ENCODE results near the gene MESP1. TPM values are rescaled to one million over a fixed set of nuclear protein-coding genes. Genes with fewer than 3 reads are reported as not detected.

MESP1 gene
- total and polyA plus RNA-seq, 10 of the 15 experiments (the other 5 are each of a cell fraction or from before 2014, with no cell fraction given), result 0.04 to 1.1 (median 0.57) TPM; not detected in 2

DNA sequence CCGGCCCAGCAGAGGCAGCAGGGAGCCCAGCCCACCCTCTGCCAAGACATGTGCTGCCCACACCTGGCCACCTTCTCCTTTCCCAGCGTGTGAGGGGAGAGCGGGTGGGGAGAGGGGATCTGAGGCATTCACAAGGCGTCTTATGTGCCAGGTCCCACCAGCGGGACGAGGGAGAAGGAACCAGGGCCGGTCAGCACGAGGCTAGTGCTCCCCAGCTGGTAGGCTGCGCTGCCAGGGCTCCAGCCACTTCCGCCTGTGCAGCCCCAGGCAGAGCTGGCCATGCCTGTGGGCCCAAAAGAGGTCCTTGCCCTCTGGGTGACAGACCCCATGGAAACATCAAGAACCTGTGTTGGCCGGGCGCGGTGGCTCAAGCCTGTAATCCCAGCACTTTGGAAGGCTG, 5.9 kb downstream of the MESP1 start:
- ATAC-seq (no peak), FAIRE-seq (no peak), DNase-seq (ENCODE audit: low read depth, low spot score) (no peak)
- Histone ChIP-seq H3K4me1 (ENCODE audit: control insufficient read depth, insufficient read depth, low read length) (peaks cover 3% of the 10 kb centered on the region), H3K27ac (ENCODE audit: control insufficient read depth, insufficient read depth) (no peak overlapping the region), H3K4me2 (ENCODE audit: control insufficient read depth, insufficient read depth) (no peak overlapping the region), H2AFZ (ENCODE audit: control insufficient read depth, low read depth, low read length) (no peak overlapping the region), H4K20me1 (ENCODE audit: control insufficient read depth, insufficient read depth) (no peaks in the 10 kb centered on the region), H3K9ac (ENCODE audit: control insufficient read depth, insufficient read depth, low read length) (no peak overlapping the region), H3K79me2 (ENCODE audit: control insufficient read depth, insufficient read depth, low read length) (no peaks in the 10 kb centered on the region), H3K36me3 (ENCODE audit: control insufficient read depth in 2 of 2, insufficient read depth in 2 of 2, low read length in 1 of 2) (no peaks in the 10 kb centered on the region), H3K4me3 (no peak overlapping the region), H3K9me3 (replicated peaks; ENCODE audit: control insufficient read depth, insufficient read depth, low read length) (no peaks in the 10 kb centered on the region), H3K27me3 (replicated peaks in 1 of 2; ENCODE audit: control insufficient read depth in 2 of 2, insufficient read depth in 2 of 2, low read length in 1 of 2) (peaks cover 0 to 4% of the 10 kb centered on the region in 2 experiments; a peak in 2 of 4 replicates)
- in situ Hi-C loops (cut with MboI) (no loop called here), intact Hi-C loops (cut with micrococcal nuclease; ENCODE audit: unreplicated experiment) (no loop called here)
- 46% methylated on average over 12 of the region's 13 CpGs for WGBS (ENCODE audit: insufficient coverage, insufficient replicate concordance, low lambda C conversion rate, missing lambda C conversion rate)
- no peak for TF ChIP-seq KLF5 (IDR thresholded peaks at IDR 0.05; ENCODE audit: partially characterized antibody)
- TF ChIP-seq NFIC (IDR thresholded peaks at IDR 0.05; ENCODE audit: low read depth, low read length), result no peak
- no peak for TF ChIP-seq GATAD2B (conservative IDR thresholded peaks at IDR 0.05; ENCODE audit: low read depth)
- TF ChIP-seq RFX5 (IDR thresholded peaks at IDR 0.05; ENCODE audit: low read depth, low read length), result no peak
- TF ChIP-seq, protein P1, sequence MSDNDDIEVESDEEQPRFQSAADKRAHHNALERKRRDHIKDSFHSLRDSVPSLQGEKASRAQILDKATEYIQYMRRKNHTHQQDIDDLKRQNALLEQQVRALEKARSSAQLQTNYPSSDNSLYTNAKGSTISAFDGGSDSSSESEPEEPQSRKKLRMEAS (IDR thresholded peaks at IDR 0.05; ENCODE audit: low read depth, low read length), result no peak
- TF ChIP-seq MEF2A (IDR thresholded peaks at IDR 0.05; ENCODE audit: insufficient read depth, low read depth, low read length), result no peak
- no peak for TF ChIP-seq SUZ12 (IDR thresholded peaks at IDR 0.05; ENCODE audit: unreplicated experiment)
- TF ChIP-seq HDAC2 (IDR thresholded peaks at IDR 0.05), result no peak
- no peak for TF ChIP-seq CHD1 (IDR thresholded peaks at IDR 0.05; ENCODE audit: low read depth, low read length)
- no peak for TF ChIP-seq ZNF622 (IDR thresholded peaks at IDR 0.05)
- TF ChIP-seq CREB1 (IDR thresholded peaks at IDR 0.05; ENCODE audit: low read depth), result no peak
- no peak for TF ChIP-seq EGR1 (IDR thresholded peaks at IDR 0.05; ENCODE audit: borderline replicate concordance in 1 of 2, low read depth in 2 of 2, low read length in 2 of 2)
- no peak for TF ChIP-seq STAT1 (conservative IDR thresholded peaks at IDR 0.05)
- no peak for TF ChIP-seq SMC3 (IDR thresholded peaks at IDR 0.05; ENCODE audit: borderline replicate concordance, low read length)
- no TSS peak for BruUV-seq (replicated peaks)
- RAD21 ChIA-PET (ENCODE audit: unreplicated experiment), result no interaction called here
- POLR2A ChIA-PET, result no interaction called here
- SMC1A ChIA-PET (ENCODE audit: uncharacterized antibody, unreplicated experiment), result no interaction called here
- CTCF ChIA-PET, result interaction anchor here (1.1 to 1.6 kb wide), 2 partner anchors 8 to 130 kb away, joined by 3 read pairs; no protein-coding TSS in a partner anchor

All from GM12878 (cell line).